Mammary epithelial cell (primary cell): ENCODE results near the gene TMEM132D.

ENCODE experiments used
- CTCF ChIP-seq, 2 donors: IDR thresholded peaks in 1 of 2; conservative IDR thresholded peaks in 1 of 2; 2 replicates each; pipeline ENCODE4 v1.5.1; 2011 to 2012; ENCODE audit warnings: inconsistent platforms in 2 of 2, low read length in 2 of 2, mild to moderate bottlenecking in 2 of 2, control low read depth in 1 of 2, low read depth in 1 of 2; ENCODE audit not compliant: insufficient read depth in 1 of 2; ENCODE audit errors: extremely low read depth in 1 of 2
- EZH2 ChIP-seq: IDR thresholded peaks from 2 replicates; pipeline ENCODE4 v1.6.1; 2012; ENCODE audit warnings: low read length, inconsistent platforms, borderline replicate concordance

GRCh38 chr12:129815846-129816245, 88.0 kb downstream of the TMEM132D start:
- TF ChIP-seq CTCF (conservative IDR thresholded peaks at IDR 0.05 in 1 of 2, IDR thresholded peaks at IDR 0.05 in 1 of 2; ENCODE audit: extremely low read depth in 1 of 2, insufficient read depth in 1 of 2, low read depth in 1 of 2, low read length in 2 of 2) (no peak), EZH2 (no peak)
